Naive thymus-derived CD4-positive, alpha-beta T cell (primary cell): ENCODE measurements around the gene ZNF638. TPM values are rescaled to one million over a fixed set of nuclear protein-coding genes. Genes with fewer than 3 reads are reported as not detected.

Experiments
- ATAC-seq: fragments of 150-1000 bp; cut with Tn5 transposase; 2 replicates; pipeline ENCODE4 v1.10.0; 2021; ENCODE audit warnings: mild to moderate bottlenecking, moderate library complexity
- CTCF ChIA-PET: fragments of 350-600 bp; sonication (Branson Sonifier 250); formaldehyde crosslinking; loops from one replicate; lab custom pipeline; 2021; ENCODE audit warnings: antibody characterized with exemption; lab: Charles Lee
- POLR2A ChIA-PET: fragments of 350-600 bp; sonication (Branson Sonifier 250); formaldehyde crosslinking; loops from one replicate; lab custom pipeline; 2021; ENCODE audit warnings: antibody characterized with exemption, inconsistent platforms; lab: Charles Lee
- DNase-seq, 9 donors: peaks; one replicate each; pipeline versions ENCODE4 v3.0.0 to v3.0.0-alpha.2; 2020 to 2022; ENCODE audit warnings: mixed read lengths in 1 of 9
- H3K27ac ChIP-seq: one replicate; pipeline ENCODE4 v1.7.0; 2013; ENCODE audit warnings: mild to moderate bottlenecking, low read depth, low read length, moderate library complexity
- H3K27me3 ChIP-seq, 2 donors: one replicate each; pipeline ENCODE4 v1.7.0; 2013; ENCODE audit warnings: low read length in 2 of 2, mild to moderate bottlenecking in 2 of 2, moderate library complexity in 2 of 2; ENCODE audit not compliant: control insufficient read depth in 2 of 2, insufficient read depth in 2 of 2
- H3K36me3 ChIP-seq, 3 experiments: 1 replicate in 2 of 3; 2 replicates in 1 of 3; pipeline ENCODE4 v1.7.0; 2013; ENCODE audit warnings: low read length in 3 of 3, mild to moderate bottlenecking in 3 of 3, moderate library complexity in 1 of 3; ENCODE audit not compliant: insufficient read depth in 3 of 3, control insufficient read depth in 2 of 3
- H3K4me1 ChIP-seq, 2 donors: one replicate each; pipeline ENCODE4 v1.7.0; 2013; ENCODE audit warnings: low read length in 2 of 2, mild to moderate bottlenecking in 2 of 2, moderate library complexity in 1 of 2; ENCODE audit not compliant: control insufficient read depth in 2 of 2, insufficient read depth in 2 of 2
- H3K4me3 ChIP-seq: 2 replicates; pipeline ENCODE4 v1.7.0; 2013; ENCODE audit warnings: mild to moderate bottlenecking, low read length
- H3K9me3 ChIP-seq, 3 experiments: 1 replicate in 2 of 3; 2 replicates in 1 of 3; pipeline ENCODE4 v1.7.0; 2013; ENCODE audit warnings: low read length in 3 of 3; ENCODE audit not compliant: control insufficient read depth in 2 of 3
- H3K27ac Mint-ChIP-seq, 9 donors: one replicate each; pipeline ENCODE4 v1.8.0; 2020 to 2022; ENCODE audit warnings: mixed read lengths in 9 of 9, mild to moderate bottlenecking in 8 of 9, moderate library complexity in 5 of 9, inconsistent platforms in 2 of 9
- H3K27me3 Mint-ChIP-seq, 5 donors: one replicate each; pipeline ENCODE4 v1.8.0; 2021 to 2022; ENCODE audit warnings: mixed read lengths in 5 of 5, mild to moderate bottlenecking in 1 of 5
- H3K36me3 Mint-ChIP-seq, 5 donors: one replicate each; pipeline ENCODE4 v1.8.0; 2020 to 2022; ENCODE audit warnings: mixed read lengths in 5 of 5, mild to moderate bottlenecking in 3 of 5, inconsistent platforms in 1 of 5
- H3K4me1 Mint-ChIP-seq, 7 donors: one replicate each; pipeline ENCODE4 v1.8.0; 2020 to 2022; ENCODE audit warnings: mixed read lengths in 7 of 7, mild to moderate bottlenecking in 3 of 7, inconsistent platforms in 1 of 7
- H3K4me3 Mint-ChIP-seq, 10 donors: one replicate each; pipeline ENCODE4 v1.8.0; 2020 to 2022; ENCODE audit warnings: mild to moderate bottlenecking in 10 of 10, mixed read lengths in 10 of 10, moderate library complexity in 6 of 10, inconsistent platforms in 2 of 10
- H3K9me3 Mint-ChIP-seq, 11 donors: one replicate each; pipeline ENCODE4 v1.8.0; 2020 to 2022; ENCODE audit warnings: mixed read lengths in 11 of 11, mild to moderate bottlenecking in 4 of 11, inconsistent platforms in 1 of 11, moderate library complexity in 1 of 11
- intact Hi-C, 2 donors: fragments of 100-400 bp; cut with micrococcal nuclease; formaldehyde crosslinking; loops; one replicate each; pipeline ENCODE4 v1.15.1; 2023
- polyA plus RNA-seq, 2 donors: library from polyadenylated mRNA; unstranded; fragments of 300-500 nt; fragmentation: Illumina TruSeq; gene quantifications; one replicate each; pipeline ENCODE4 v1.2.3, GENCODE V29; 2021
- total RNA-seq, 6 experiments: library from RNA in 5 of 6; stranded (reverse) in 5 of 6; gene quantifications; 1 replicate in 5 of 6; 2 replicates in 1 of 6; pipeline ENCODE4 v1.2.3 and lab custom pipeline; 2021 to 2026

Gene ZNF638
- total and polyA plus RNA-seq, 7 experiments from 2014 or later = 57.6 to 204 (median 114) TPM

GRCh38 chr2:71346065-71346464 lies 14.5 kb downstream of the ZNF638 start:
- Mint-ChIP-seq H3K4me3 (no peak overlapping the region), H3K27ac (no peak overlapping the region), H3K9me3 (peaks cover 0 to 8% (median 0%) of the 10 kb centered on the region in 11 donors), H3K36me3 (peaks cover 11 to 63% (median 48%) of the 10 kb centered on the region in 5 donors), H3K4me1 (peaks cover 10 to 93% (median 69%) of the 10 kb centered on the region in 7 donors), H3K27me3 (no peaks in the 10 kb centered on the region)
- Histone ChIP-seq H3K9me3 (no peaks in the 10 kb centered on the region), H3K4me1 (peaks cover 0 to 4% of the 10 kb centered on the region in 2 donors), H3K36me3 (peaks cover 0 to 14% (median 13%) of the 10 kb centered on the region in 3 experiments), H3K27ac (no peak overlapping the region), H3K27me3 (no peaks in the 10 kb centered on the region), H3K4me3 (no peak overlapping the region)
- ChIA-PET POLR2A (interaction anchor here (1.7 kb wide), 1 partner anchor 14 kb away, joined by 12 read pairs; the partner anchor contains the start of gene ZNF638), CTCF (interaction anchor here (0.7 kb wide), 1 partner anchor 75 kb away, joined by 3 read pairs; no protein-coding TSS in a partner anchor)
- intact Hi-C loops = loop anchor here in 1 of 2 donors (2.0 kb wide), 1 partner anchor 13 kb away; no protein-coding TSS in a partner anchor
- DNase-seq (no peak), ATAC-seq (no peak)

GRCh38 chr2:71347517-71347916 lies 15.9 kb downstream of the ZNF638 start:
- peaks cover 0 to 2% of the 10 kb centered on the region in 2 donors for H3K4me1 ChIP-seq
- peaks cover 11 to 67% (median 54%) of the 10 kb centered on the region in 5 donors for H3K36me3 Mint-ChIP-seq
- intact Hi-C loops = loop anchor here (1.0 to 2.0 kb wide), 2 partner anchors 15 to 16 kb away; partner anchors contain the start of gene ZNF638 (in 1 of the 2)
- H3K4me3 ChIP-seq = no peak overlapping the region
- no peak for ATAC-seq
- no peak overlapping the region for H3K27ac Mint-ChIP-seq
- peaks cover 0 to 14% (median 13%) of the 10 kb centered on the region in 3 experiments for H3K36me3 ChIP-seq
- DNase-seq = peak in 4 of 9 donors; percentile 12 to 26 (median 17)
- H3K9me3 Mint-ChIP-seq = peaks cover 0 to 8% (median 0%) of the 10 kb centered on the region in 11 donors
- H3K27me3 ChIP-seq = no peaks in the 10 kb centered on the region
- no peaks in the 10 kb centered on the region for H3K9me3 ChIP-seq
- H3K27ac ChIP-seq = no peak overlapping the region
- ChIA-PET CTCF (no interaction called here), POLR2A (interaction anchor here (1.0 kb wide), 1 partner anchor 16 kb away, joined by 3 read pairs; the partner anchor contains the start of gene ZNF638)
- H3K27me3 Mint-ChIP-seq = no peaks in the 10 kb centered on the region
- H3K4me1 Mint-ChIP-seq = peaks cover 16 to 93% (median 77%) of the 10 kb centered on the region in 7 donors
- no peak overlapping the region for H3K4me3 Mint-ChIP-seq

- ChIA-PET CTCF (no interaction called here), POLR2A (no interaction called here)
- DNase-seq (peak in 4 of 9 donors; percentile 12 to 16 (median 15)), ATAC-seq (no peak)
- Mint-ChIP-seq H3K4me3 (no peak overlapping the region), H3K9me3 (peaks cover 0 to 8% (median 0%) of the 10 kb centered on the region in 11 donors), H3K36me3 (peaks cover 11 to 69% (median 55%) of the 10 kb centered on the region in 5 donors), H3K27me3 (no peaks in the 10 kb centered on the region), H3K4me1 (peaks cover 24 to 96% (median 80%) of the 10 kb centered on the region in 7 donors), H3K27ac (no peak overlapping the region)
- Histone ChIP-seq H3K9me3 (no peaks in the 10 kb centered on the region), H3K4me1 (no peaks in the 10 kb centered on the region), H3K4me3 (no peak overlapping the region), H3K36me3 (peaks cover 0 to 14% (median 13%) of the 10 kb centered on the region in 3 experiments), H3K27ac (no peak overlapping the region), H3K27me3 (no peaks in the 10 kb centered on the region)
- intact Hi-C loops = no loop called here
Measured at GRCh38 chr2:71348302-71348701, 16.7 kb downstream of the ZNF638 start.

- DNase-seq (no peak), ATAC-seq (no peak)
- H3K27me3 Mint-ChIP-seq = no peaks in the 10 kb centered on the region
- POLR2A ChIA-PET = interaction anchor here (1.2 to 1.3 kb wide), 2 partner anchors 15 to 22 kb away, joined by 3 to 4 read pairs; partner anchors contain the start of gene ZNF638
- H3K36me3 Mint-ChIP-seq = peaks cover 16 to 65% (median 51%) of the 10 kb centered on the region in 5 donors
- intact Hi-C loops = no loop called here
- Histone ChIP-seq H3K27me3 (no peaks in the 10 kb centered on the region), H3K9me3 (no peaks in the 10 kb centered on the region), H3K4me3 (no peak overlapping the region), H3K4me1 (no peaks in the 10 kb centered on the region), H3K36me3 (peaks cover 8 to 39% (median 21%) of the 10 kb centered on the region in 3 experiments), H3K27ac (no peak overlapping the region)
- peaks cover 0 to 4% (median 0%) of the 10 kb centered on the region in 11 donors for H3K9me3 Mint-ChIP-seq
- H3K4me1 Mint-ChIP-seq = peaks cover 29 to 84% (median 70%) of the 10 kb centered on the region in 7 donors
- peak overlapping the region in 4 of 9 donors; percentile 1 to 36 (median 6) for H3K27ac Mint-ChIP-seq
- CTCF ChIA-PET = no interaction called here
- H3K4me3 Mint-ChIP-seq = peak overlapping the region in 3 of 10 donors; percentile 2 to 41 (median 20)
Measured at GRCh38 chr2:71353248-71353647, 21.7 kb downstream of the ZNF638 start.

GRCh38 chr2:71358931-71359671 lies 27.5 kb downstream of the ZNF638 start:
- H3K27ac Mint-ChIP-seq = peak overlapping the region in 2 of 9 donors; percentile 18 to 45
- no peak overlapping the region for H3K4me3 Mint-ChIP-seq
- ChIA-PET POLR2A (no interaction called here), CTCF (no interaction called here)
- H3K9me3 ChIP-seq = no peaks in the 10 kb centered on the region
- H3K36me3 Mint-ChIP-seq = peaks cover 10 to 60% (median 40%) of the 10 kb centered on the region in 5 donors
- ATAC-seq = no peak
- peaks cover 15 to 71% (median 18%) of the 10 kb centered on the region in 3 experiments for H3K36me3 ChIP-seq
- no peaks in the 10 kb centered on the region for H3K27me3 Mint-ChIP-seq
- H3K4me1 Mint-ChIP-seq = peaks cover 19 to 63% (median 51%) of the 10 kb centered on the region in 7 donors
- H3K27me3 ChIP-seq = no peaks in the 10 kb centered on the region
- intact Hi-C loops = no loop called here
- no peaks in the 10 kb centered on the region for H3K9me3 Mint-ChIP-seq
- H3K4me3 ChIP-seq = no peak overlapping the region
- no peak for DNase-seq
- H3K27ac ChIP-seq = no peak overlapping the region
- no peaks in the 10 kb centered on the region for H3K4me1 ChIP-seq

- Histone ChIP-seq H3K36me3 (peaks cover 15 to 78% (median 18%) of the 10 kb centered on the region in 3 experiments), H3K27me3 (no peaks in the 10 kb centered on the region), H3K4me1 (no peaks in the 10 kb centered on the region), H3K27ac (no peak overlapping the region), H3K9me3 (no peaks in the 10 kb centered on the region), H3K4me3 (no peak overlapping the region)
- H3K9me3 Mint-ChIP-seq = no peaks in the 10 kb centered on the region
- H3K36me3 Mint-ChIP-seq = peaks cover 13 to 63% (median 44%) of the 10 kb centered on the region in 5 donors
- ChIA-PET CTCF (no interaction called here), POLR2A (no interaction called here)
- no peak overlapping the region for H3K4me3 Mint-ChIP-seq
- intact Hi-C loops = no loop called here
- peak overlapping the region in 1 of 9 donors; percentile 16 for H3K27ac Mint-ChIP-seq
- DNase-seq = no peak
- no peaks in the 10 kb centered on the region for H3K27me3 Mint-ChIP-seq
- H3K4me1 Mint-ChIP-seq = peaks cover 19 to 60% (median 51%) of the 10 kb centered on the region in 7 donors
- ATAC-seq = no peak
Measured at GRCh38 chr2:71360434-71360975, 28.9 kb downstream of the ZNF638 start.
